Muscle of leg (tissue), 11 donors: ENCODE data around the gene LNPEP. TPM values are rescaled to one million over a fixed set of nuclear protein-coding genes. Genes with fewer than 3 reads are reported as not detected.

ENCODE experiments used
- DNase-seq: peaks from one replicate; pipeline ENCODE4 v3.0.0; 2013
- H3K27ac ChIP-seq: one replicate; pipeline ENCODE4 v1.5.1; 2013; ENCODE audit warnings: mild to moderate bottlenecking, low read length, control low read depth
- H3K27me3 ChIP-seq: one replicate; pipeline ENCODE4 v1.6.1; 2013; ENCODE audit warnings: low read length; ENCODE audit not compliant: control insufficient read depth, insufficient read depth
- H3K36me3 ChIP-seq: one replicate; pipeline ENCODE4 v1.6.1; 2013; ENCODE audit warnings: low read length; ENCODE audit not compliant: control insufficient read depth, insufficient read depth
- H3K4me1 ChIP-seq: one replicate; pipeline ENCODE4 v1.6.1; 2013; ENCODE audit warnings: low read length; ENCODE audit not compliant: control insufficient read depth, insufficient read depth
- H3K4me3 ChIP-seq: one replicate; pipeline ENCODE4 v1.5.1; 2013; ENCODE audit warnings: low read length, control low read depth
- H3K9me3 ChIP-seq: replicated peaks from 2 replicates; pipeline ENCODE4 v1.6.1; 2013; ENCODE audit warnings: low read depth, low read length; ENCODE audit not compliant: control insufficient read depth
- WGBS: methylation state at CpG from one replicate; pipeline ENCODE4 v1.1.5; 2013; ENCODE audit warnings: missing lambda C conversion rate; ENCODE audit not compliant: insufficient coverage; 5-methylcytosine and 5-hydroxymethylcytosine counted together
- polyA plus RNA-seq, 8 donors: library from polyadenylated mRNA; unstranded; fragments of 120-200 nt; gene quantifications; one replicate each; pipeline versions ENCODE4 v1.2.1 to v1.2.3, GENCODE V29; 2013; ENCODE audit warnings: inconsistent platforms in 1 of 8, low replicate concordance in 1 of 8; ENCODE audit not compliant: insufficient read length in 8 of 8, insufficient read depth in 1 of 8
- total RNA-seq: library from RNA; stranded (reverse); fragments of 120-200 nt; gene quantifications from one replicate; pipeline ENCODE4 v1.2.4, GENCODE V29; 2013

LNPEP gene
- total and polyA plus RNA-seq, 9 donors: 12.3 to 33.8 (median 17.5) TPM

DNA sequence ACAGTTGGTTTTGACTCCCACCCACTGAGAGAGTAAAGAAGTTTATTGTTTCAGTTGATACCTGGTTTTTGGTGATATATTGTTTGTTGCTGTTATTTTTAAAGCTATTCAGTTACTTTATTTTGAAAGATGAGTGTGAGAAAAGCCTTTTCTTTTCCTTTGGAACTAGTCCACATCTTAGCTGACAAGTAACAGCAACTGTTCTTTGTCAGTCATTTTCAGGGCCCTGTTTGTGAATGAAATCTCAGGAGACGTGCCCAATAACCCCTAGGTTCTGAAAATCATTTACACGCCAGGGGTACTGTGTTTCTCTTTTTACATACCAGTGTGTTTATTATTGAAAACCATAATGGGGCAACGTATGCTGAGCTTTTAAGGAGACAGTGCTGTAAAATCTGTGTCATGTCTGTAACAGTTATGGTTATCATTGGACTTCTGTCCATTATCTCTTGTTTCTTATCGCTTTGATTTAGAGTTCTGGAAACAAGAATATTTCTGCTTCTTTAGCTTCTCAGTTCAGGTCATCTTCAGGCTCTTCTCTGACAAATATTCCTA is 131.5 kb downstream of the LNPEP start:
- H3K27ac ChIP-seq: peak overlapping the region; percentile 57

DNA sequence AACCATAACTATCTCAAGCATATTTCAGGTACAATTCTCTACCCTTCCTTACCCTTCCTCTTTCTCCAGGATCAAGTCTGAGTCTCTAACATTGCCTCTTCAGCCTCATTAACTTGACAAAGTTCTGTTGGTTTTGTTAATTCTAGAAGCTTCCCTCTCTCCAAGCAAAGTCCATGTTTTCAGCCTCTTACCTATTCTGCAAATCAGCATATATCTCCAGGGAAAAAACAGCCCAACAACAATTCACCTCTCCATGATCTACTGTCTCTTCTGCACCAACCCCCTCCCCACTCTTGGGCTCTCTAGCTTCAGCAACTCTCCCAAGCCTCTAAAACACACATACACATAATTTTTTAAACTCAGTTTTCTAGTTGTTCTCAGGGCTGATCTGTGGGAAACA is 134.4 kb downstream of the LNPEP start:
- H3K4me1 ChIP-seq: peaks cover 21% of the 10 kb centered on the region
- H3K27ac ChIP-seq: peak overlapping the region; percentile 81
- H3K4me3 ChIP-seq: no peak overlapping the region
- no peaks in the 10 kb centered on the region for H3K36me3 ChIP-seq
- no peaks in the 10 kb centered on the region for H3K9me3 ChIP-seq
- no peak for DNase-seq
- no peaks in the 10 kb centered on the region for H3K27me3 ChIP-seq

More for the DNA sequence above, 131.5 kb downstream of the LNPEP start:
- Histone ChIP-seq H3K36me3 (no peaks in the 10 kb centered on the region), H3K4me3 (no peak overlapping the region), H3K27me3 (no peaks in the 10 kb centered on the region), H3K9me3 (no peaks in the 10 kb centered on the region), H3K4me1 (peaks cover 17% of the 10 kb centered on the region)
- DNase-seq: no peak
- WGBS: 33% methylated on average over 1 of the region's 4 CpGs

DNA sequence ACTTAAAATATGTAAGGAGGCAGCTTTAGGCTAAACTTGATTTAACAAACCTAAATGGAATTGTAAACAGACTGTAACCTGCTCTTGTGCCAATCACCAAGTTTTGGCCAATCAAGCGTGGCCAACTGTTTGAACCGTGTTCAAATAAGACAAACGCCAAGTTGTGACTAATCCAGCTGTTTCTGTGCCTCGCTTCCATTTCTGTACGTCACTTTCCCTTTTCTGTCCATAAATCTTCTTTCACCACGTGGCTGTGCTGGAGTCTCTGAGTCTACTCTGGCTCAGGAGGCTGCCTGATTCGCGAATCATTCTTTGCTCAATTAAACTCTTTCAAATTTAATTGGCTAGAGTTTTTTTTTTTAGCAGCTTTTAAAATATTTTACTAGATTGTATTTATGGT is 135.2 kb downstream of the LNPEP start:
- Histone ChIP-seq H3K27ac (peak overlapping the region; percentile 81), H3K9me3 (no peaks in the 10 kb centered on the region), H3K36me3 (no peaks in the 10 kb centered on the region), H3K27me3 (no peaks in the 10 kb centered on the region), H3K4me1 (peaks cover 21% of the 10 kb centered on the region), H3K4me3 (no peak overlapping the region)
- peak; percentile 89 for DNase-seq
- WGBS: 20% methylated on average over 6 of the region's 8 CpGs

DNA sequence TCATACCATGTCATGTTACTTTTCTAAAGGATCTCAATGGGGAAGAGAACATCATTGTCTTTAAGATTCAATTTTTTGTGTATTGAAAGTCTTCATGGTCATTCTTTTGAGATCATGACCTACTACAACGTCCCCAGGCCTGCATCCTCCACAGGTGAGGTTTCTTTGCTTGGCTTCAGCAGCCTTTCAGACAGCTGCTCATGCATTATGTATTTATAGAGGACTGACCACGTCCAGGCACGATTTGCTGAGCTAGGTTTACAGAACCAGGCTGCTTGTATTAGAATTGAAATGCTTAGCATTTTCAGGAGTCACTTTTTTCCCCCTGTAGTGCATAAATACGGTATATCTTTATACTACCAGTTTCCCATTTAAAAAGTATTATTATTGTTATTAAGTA is 136.1 kb downstream of the LNPEP start:
- Histone ChIP-seq H3K27me3 (no peaks in the 10 kb centered on the region), H3K9me3 (no peaks in the 10 kb centered on the region), H3K4me1 (peaks cover 21% of the 10 kb centered on the region), H3K4me3 (no peak overlapping the region), H3K27ac (peak overlapping the region; percentile 85), H3K36me3 (no peaks in the 10 kb centered on the region)
- no peak for DNase-seq
- WGBS: no CpG with 5 or more reads among the region's 4 CpGs

DNA sequence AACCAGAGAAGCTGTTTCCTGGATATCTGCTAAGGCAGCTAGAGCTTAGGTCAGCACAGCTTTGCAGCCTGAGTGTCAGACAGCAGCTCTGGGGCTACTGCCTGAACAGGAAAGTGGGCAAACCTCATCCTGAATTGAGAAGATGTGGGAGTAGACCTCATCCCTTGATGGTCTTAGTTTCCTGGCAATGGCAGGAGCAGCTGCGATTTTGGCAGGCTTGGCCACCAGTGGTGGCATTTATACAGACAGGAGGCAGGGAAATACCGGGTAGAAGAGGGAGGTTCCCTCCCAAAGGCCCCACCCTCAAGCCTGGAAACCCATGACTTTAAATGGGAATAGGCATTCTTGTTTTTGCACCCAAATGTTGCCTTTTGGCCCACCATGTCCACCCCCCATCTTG is 136.8 kb downstream of the LNPEP start:
- H3K4me3 ChIP-seq: no peak overlapping the region
- DNase-seq: peak; percentile 77
- H3K9me3 ChIP-seq: no peaks in the 10 kb centered on the region
- H3K27me3 ChIP-seq: no peaks in the 10 kb centered on the region
- H3K36me3 ChIP-seq: no peaks in the 10 kb centered on the region
- WGBS: 100% methylated on average over 1 of the region's 2 CpGs
- peaks cover 21% of the 10 kb centered on the region for H3K4me1 ChIP-seq
- H3K27ac ChIP-seq: peak overlapping the region; percentile 85

DNA sequence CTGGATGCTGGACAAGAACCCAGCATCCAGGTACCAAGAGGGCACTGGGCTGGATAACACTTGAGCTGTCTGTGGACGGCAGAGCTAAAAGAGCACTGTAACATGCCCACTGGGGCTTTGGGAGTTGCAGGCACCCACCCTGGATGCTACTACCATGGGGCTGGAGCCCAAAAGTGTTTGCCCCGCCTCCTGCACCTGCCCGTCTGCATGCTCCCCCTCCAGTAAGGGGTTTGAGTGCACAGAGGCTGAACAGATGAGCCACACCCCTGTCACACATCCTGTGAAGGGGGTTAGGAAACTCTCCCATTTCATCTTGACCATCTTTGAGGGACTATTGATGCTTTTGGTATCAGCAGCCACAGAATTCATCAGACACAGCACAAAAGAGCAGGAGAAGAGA is 137.5 kb downstream of the LNPEP start:
- peaks cover 21% of the 10 kb centered on the region for H3K4me1 ChIP-seq
- no peak for DNase-seq

DNA sequence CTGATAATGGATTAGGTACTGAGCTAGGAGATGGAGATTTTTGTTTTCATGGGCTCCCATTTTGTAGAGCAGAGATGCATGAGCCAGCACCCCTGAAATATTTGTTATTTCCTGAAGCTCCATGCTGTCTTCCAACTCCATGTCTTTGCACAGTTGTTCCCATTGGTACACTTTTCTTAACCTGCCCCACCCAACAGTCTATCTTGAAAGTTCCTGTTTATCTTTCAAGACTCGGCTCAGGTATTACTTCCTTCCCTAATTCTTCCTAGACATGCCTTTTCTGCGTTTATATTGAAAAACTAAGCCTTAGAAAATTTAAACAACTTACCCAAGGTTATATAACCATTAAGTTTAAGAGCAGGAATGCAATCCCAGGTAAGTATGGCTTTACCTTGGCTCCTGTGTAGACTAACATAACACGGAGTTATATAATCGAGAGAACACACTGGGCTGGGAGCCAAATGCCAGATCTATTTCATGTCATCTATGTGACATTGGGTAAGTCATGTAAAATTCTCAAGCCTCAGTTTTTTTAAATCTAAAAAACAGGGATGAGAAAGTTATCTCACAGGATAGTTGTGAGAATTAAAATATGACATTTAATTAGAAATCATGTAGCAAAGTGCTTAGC is 139.1 kb downstream of the LNPEP start:
- Histone ChIP-seq H3K27ac (no peak overlapping the region), H3K4me1 (peaks cover 21% of the 10 kb centered on the region), H3K9me3 (no peaks in the 10 kb centered on the region), H3K4me3 (no peak overlapping the region), H3K27me3 (no peaks in the 10 kb centered on the region), H3K36me3 (no peaks in the 10 kb centered on the region)
- WGBS: 60% methylated on average over 1 of the region's 4 CpGs
- no peak for DNase-seq

More for the DNA sequence above, 137.5 kb downstream of the LNPEP start:
- Histone ChIP-seq H3K9me3 (no peaks in the 10 kb centered on the region), H3K4me3 (no peak overlapping the region), H3K27me3 (no peaks in the 10 kb centered on the region), H3K27ac (no peak overlapping the region), H3K36me3 (no peaks in the 10 kb centered on the region)
- WGBS: 100% methylated on average over 1 of the region's 3 CpGs

DNA sequence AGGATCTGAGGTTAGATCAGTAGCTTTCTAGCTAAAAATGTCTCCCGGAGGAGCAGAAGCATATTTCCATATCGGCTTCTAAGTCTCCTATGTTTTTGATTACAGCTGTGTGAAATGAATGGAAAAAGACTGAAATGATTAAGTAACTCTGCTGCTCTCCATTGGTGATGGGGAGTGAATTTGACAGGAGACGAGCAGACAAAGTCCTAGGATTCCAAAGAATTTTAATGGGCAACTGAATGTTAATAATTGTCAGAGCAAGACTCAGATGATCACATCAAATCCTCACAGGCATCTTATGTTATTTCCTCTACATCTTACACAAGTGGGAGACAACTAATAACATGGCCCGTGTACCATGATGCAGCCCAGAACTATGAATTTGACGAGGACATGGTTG is 139.8 kb downstream of the LNPEP start:
- no peaks in the 10 kb centered on the region for H3K36me3 ChIP-seq
- no peak for DNase-seq
- no peaks in the 10 kb centered on the region for H3K27me3 ChIP-seq
- H3K4me1 ChIP-seq: peaks cover 21% of the 10 kb centered on the region
- no peaks in the 10 kb centered on the region for H3K9me3 ChIP-seq
- WGBS: no CpG with 5 or more reads among the region's 5 CpGs
- no peak overlapping the region for H3K27ac ChIP-seq
- H3K4me3 ChIP-seq: no peak overlapping the region

DNA sequence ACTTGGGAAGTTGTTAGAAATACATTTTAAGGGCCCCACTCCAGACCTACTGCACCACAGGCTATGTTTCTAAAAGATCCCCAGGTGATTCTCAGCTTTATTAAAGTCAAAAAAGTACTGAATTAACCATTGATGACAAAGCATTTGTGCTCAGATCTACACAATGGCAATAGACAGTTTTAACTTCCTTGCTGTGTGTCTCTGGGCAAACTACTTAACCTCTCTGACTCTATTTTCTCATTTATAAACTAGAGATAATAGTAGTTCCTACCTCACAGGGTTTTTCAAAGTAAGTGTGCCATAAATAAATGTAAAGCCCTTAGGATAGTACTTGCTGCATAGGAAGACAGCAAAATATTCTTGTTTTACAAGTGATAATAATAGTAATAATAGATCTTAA is 140.2 kb downstream of the LNPEP start:
- no peak overlapping the region for H3K4me3 ChIP-seq

DNA sequence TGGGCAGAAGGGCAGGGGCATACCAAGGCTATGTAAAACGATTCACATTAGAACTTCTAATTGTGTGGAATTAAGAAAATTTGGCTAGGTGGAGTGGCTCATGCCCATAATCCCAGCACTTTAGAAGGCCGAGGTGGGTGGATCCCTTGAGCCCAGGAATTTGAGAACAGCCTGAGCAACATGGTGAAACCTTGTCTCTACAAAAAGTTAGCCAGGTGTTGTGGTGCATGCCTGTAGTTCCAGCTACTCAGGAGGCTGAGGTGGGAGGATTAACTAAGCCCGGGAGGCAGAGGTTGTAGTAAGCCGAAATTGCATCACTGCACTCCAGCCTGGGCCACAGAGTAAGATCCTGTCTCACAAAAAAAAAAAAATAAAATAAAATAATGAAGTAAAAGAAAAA is 141.4 kb downstream of the LNPEP start:
- DNase-seq: no peak

More for the DNA sequence above, 140.2 kb downstream of the LNPEP start:
- no peak for DNase-seq
- no peak overlapping the region for H3K27ac ChIP-seq
- H3K4me1 ChIP-seq: peaks cover 19% of the 10 kb centered on the region
- H3K36me3 ChIP-seq: no peaks in the 10 kb centered on the region
- no peaks in the 10 kb centered on the region for H3K27me3 ChIP-seq
- H3K9me3 ChIP-seq: no peaks in the 10 kb centered on the region

More for the DNA sequence above, 141.4 kb downstream of the LNPEP start:
- H3K4me1 ChIP-seq: peaks cover 13% of the 10 kb centered on the region
- no peak overlapping the region for H3K4me3 ChIP-seq
- WGBS: 88% methylated on average over 1 of the region's 4 CpGs
- H3K9me3 ChIP-seq: no peaks in the 10 kb centered on the region
- H3K36me3 ChIP-seq: no peaks in the 10 kb centered on the region
- H3K27ac ChIP-seq: no peak overlapping the region
- no peaks in the 10 kb centered on the region for H3K27me3 ChIP-seq
